H9 (cell line): ENCODE results near the gene SPHK2. TPM values are rescaled to one million over a fixed set of nuclear protein-coding genes. Genes with fewer than 3 reads are reported as not detected.
A peak's percentile ranks its signal among the peaks of the same experiment; 100 is the strongest.

Source experiments
- DNase-seq: peaks from one replicate; pipeline ENCODE4 v3.0.0-alpha.2; 2017
- H2AFZ ChIP-seq: one replicate; pipeline ENCODE4 v1.6.1; 2013; ENCODE audit warnings: mild to moderate bottlenecking, low read length, control low read depth, moderate library complexity
- H2AK5ac ChIP-seq: 2 replicates; pipeline ENCODE4 v1.6.1; 2013; ENCODE audit warnings: low read length, control low read depth, mixed read lengths; ENCODE audit not compliant: insufficient read length
- H2BK120ac ChIP-seq: one replicate; pipeline ENCODE4 v1.6.1; 2013; ENCODE audit warnings: low read depth, mild to moderate bottlenecking, low read length, control low read depth, inconsistent platforms; ENCODE audit not compliant: poor library complexity, severe bottlenecking
- H2BK12ac ChIP-seq: 2 replicates; pipeline ENCODE4 v1.6.1; 2013; ENCODE audit warnings: low read length, control low read depth, mixed read lengths, low read depth; ENCODE audit not compliant: insufficient read length
- H2BK15ac ChIP-seq: 2 replicates; pipeline ENCODE4 v1.6.1; 2013; ENCODE audit warnings: low read depth, low read length, control low read depth
- H2BK20ac ChIP-seq: one replicate; pipeline ENCODE4 v1.6.1; 2013; ENCODE audit warnings: low read depth, mild to moderate bottlenecking, low read length, control low read depth, inconsistent platforms; ENCODE audit not compliant: poor library complexity, severe bottlenecking
- H2BK5ac ChIP-seq: 2 replicates; pipeline ENCODE4 v1.6.1; 2013; ENCODE audit warnings: low read length, control low read depth, mixed read lengths; ENCODE audit not compliant: insufficient read length
- H3K14ac ChIP-seq: 2 replicates; pipeline ENCODE4 v1.6.1; 2013; ENCODE audit warnings: low read length, control low read depth; ENCODE audit not compliant: insufficient read depth
- H3K18ac ChIP-seq: 2 replicates; pipeline ENCODE4 v1.6.1; 2013; ENCODE audit warnings: low read depth, mild to moderate bottlenecking, mixed read lengths, low read length, control low read depth; ENCODE audit not compliant: insufficient read length
- H3K23ac ChIP-seq: 2 replicates; pipeline ENCODE4 v1.6.1; 2013; ENCODE audit warnings: low read length, control low read depth, mixed read lengths, low read depth; ENCODE audit not compliant: insufficient read length
- H3K23me2 ChIP-seq: 2 replicates; pipeline ENCODE4 v1.6.1; 2013; ENCODE audit warnings: low read depth, mild to moderate bottlenecking, mixed read lengths, low read length, control low read depth; ENCODE audit not compliant: insufficient read length, poor library complexity, severe bottlenecking
- H3K27ac ChIP-seq: 2 replicates; pipeline ENCODE4 v1.5.1; 2013; ENCODE audit warnings: low read length, control low read depth, mixed read lengths, low read depth; ENCODE audit not compliant: insufficient read length
- H3K27me3 ChIP-seq: 2 replicates; pipeline ENCODE4 v1.6.1; 2013; ENCODE audit warnings: low read length, control low read depth, inconsistent platforms; ENCODE audit not compliant: insufficient read depth
- H3K4ac ChIP-seq: 2 replicates; pipeline ENCODE4 v1.6.1; 2013; ENCODE audit warnings: low read depth, mild to moderate bottlenecking, control low read depth, inconsistent platforms, low read length, moderate library complexity
- H3K4me1 ChIP-seq: 2 replicates; pipeline ENCODE4 v1.6.1; 2013; ENCODE audit warnings: low read length, control low read depth, inconsistent platforms; ENCODE audit not compliant: insufficient read depth
- H3K4me2 ChIP-seq: 2 replicates; pipeline ENCODE4 v1.6.1; 2013; ENCODE audit warnings: low read length, control low read depth, mixed read lengths; ENCODE audit not compliant: insufficient read length, insufficient read depth
- H3K56ac ChIP-seq: 2 replicates; pipeline ENCODE4 v1.6.1; 2013; ENCODE audit warnings: low read depth, mild to moderate bottlenecking, mixed read lengths, low read length, control low read depth; ENCODE audit not compliant: insufficient read length
- H3K79me1 ChIP-seq: 2 replicates; pipeline ENCODE4 v1.6.1; 2013; ENCODE audit warnings: low read depth, mild to moderate bottlenecking, moderate library complexity, low read length, control low read depth, inconsistent platforms; ENCODE audit not compliant: insufficient read depth, poor library complexity, severe bottlenecking
- H3K79me2 ChIP-seq: 2 replicates; pipeline ENCODE4 v1.6.1; 2013; ENCODE audit warnings: low read length, control low read depth, inconsistent platforms; ENCODE audit not compliant: insufficient read depth
- H3K9ac ChIP-seq: 2 replicates; pipeline ENCODE4 v1.6.1; 2013; ENCODE audit warnings: low read length, control low read depth, mixed read lengths; ENCODE audit not compliant: insufficient read length; ENCODE audit errors: extremely low read depth
- H3K9me3 ChIP-seq: one replicate; pipeline ENCODE4 v1.6.1; 2013; ENCODE audit warnings: low read depth, low read length, inconsistent platforms; ENCODE audit not compliant: control insufficient read depth
- H3T11ph ChIP-seq: one replicate; pipeline ENCODE4 v1.6.1; 2013; ENCODE audit warnings: mild to moderate bottlenecking, low read length, control low read depth, inconsistent platforms
- H4K20me1 ChIP-seq: one replicate; pipeline ENCODE4 v1.6.1; 2013; ENCODE audit not compliant: control insufficient read depth, insufficient read length, insufficient read depth
- H4K5ac ChIP-seq: 2 replicates; pipeline ENCODE4 v1.6.1; 2013; ENCODE audit warnings: low read depth, mild to moderate bottlenecking, mixed read lengths, low read length, control low read depth; ENCODE audit not compliant: insufficient read length
- H4K8ac ChIP-seq: replicated peaks from 2 replicates; pipeline ENCODE4 v1.6.1; 2013; ENCODE audit warnings: low read length, control low read depth, mixed read lengths, low read depth; ENCODE audit not compliant: insufficient read length
- H4K91ac ChIP-seq: 2 replicates; pipeline ENCODE4 v1.6.1; 2013; ENCODE audit warnings: low read depth, mild to moderate bottlenecking, moderate library complexity, mixed read lengths, low read length, control low read depth; ENCODE audit not compliant: insufficient read length
- H3K27ac Mint-ChIP-seq, 3 experiments: 2 replicates in 2 of 3; 3 replicates in 1 of 3; pipeline ENCODE4 v1.8.0; 2020 to 2021; ENCODE audit warnings: mixed read lengths in 3 of 3, mild to moderate bottlenecking in 1 of 3, moderate library complexity in 1 of 3
- H3K27me3 Mint-ChIP-seq: 2 replicates; pipeline ENCODE4 v1.8.0; 2021; ENCODE audit warnings: low read depth, mild to moderate bottlenecking, moderate library complexity, mixed read lengths
- H3K36me3 Mint-ChIP-seq, 3 experiments: 2 replicates in 2 of 3; 3 replicates in 1 of 3; pipeline ENCODE4 v1.8.0; 2020 to 2021; ENCODE audit warnings: low read depth in 3 of 3, mixed read lengths in 3 of 3; ENCODE audit not compliant: insufficient read depth in 1 of 3
- H3K4me1 Mint-ChIP-seq, 2 experiments: 2 replicates each; pipeline ENCODE4 v1.8.0; 2020; ENCODE audit warnings: mixed read lengths in 2 of 2
- H3K4me3 Mint-ChIP-seq, 2 experiments: 2 replicates in 1 of 2; 3 replicates in 1 of 2; pipeline ENCODE4 v1.8.0; 2020 to 2021; ENCODE audit warnings: mild to moderate bottlenecking in 2 of 2, mixed read lengths in 2 of 2, moderate library complexity in 1 of 2
- H3K9me3 Mint-ChIP-seq, 2 experiments: 2 replicates in 1 of 2; 3 replicates in 1 of 2; pipeline ENCODE4 v1.8.0; 2020; ENCODE audit warnings: mild to moderate bottlenecking in 2 of 2, mixed read lengths in 2 of 2, moderate library complexity in 1 of 2
- CTCF ChIP-seq: fragments of 200-600 bp; sonication (generic); conservative IDR thresholded peaks from 3 replicates; pipeline ENCODE4 v1.8.0; 2021; ENCODE audit warnings: antibody characterized with exemption, mild to moderate bottlenecking
- WGBS: extraction: QIAGEN DNeasy Blood & Tissue Kit; methylation state at CpG from one replicate; pipeline ENCODE4 v1.1.7; 2013; ENCODE audit warnings: missing lambda C conversion rate, low lambda C conversion rate, mixed read lengths; ENCODE audit not compliant: insufficient read length; ENCODE audit errors: extremely low coverage; 5-methylcytosine and 5-hydroxymethylcytosine counted together
- total RNA-seq: library from RNA; stranded (reverse); gene quantifications from 2 replicates; pipeline ENCODE4 v1.2.1, GENCODE V29; 2021

Gene SPHK2
- total RNA-seq, 1 experiment from 2014 or later = 57.2 TPM

- Histone ChIP-seq H4K91ac (no peak overlapping the region), H2BK120ac (no peak overlapping the region), H2BK20ac (no peak overlapping the region), H2AFZ (no peak overlapping the region), H3K79me1 (no peaks in the 10 kb centered on the region), H2BK15ac (no peak overlapping the region), H3K14ac (no peak overlapping the region), H3K4me1 (peaks cover 3% of the 10 kb centered on the region; the same call in 1 of the 2 replicates), H2AK5ac (no peak overlapping the region), H3T11ph (no peak overlapping the region), H3K27me3 (no peaks in the 10 kb centered on the region), H3K4me2 (peak overlapping the region; percentile 61), H3K56ac (no peak overlapping the region), H3K18ac (no peak overlapping the region), H2BK5ac (no peak overlapping the region), H2BK12ac (no peak overlapping the region), H3K79me2 (peaks cover 4% of the 10 kb centered on the region; the same call in 1 of the 2 replicates), H3K9ac (peak overlapping the region; percentile 48), H3K23me2 (peaks cover 8% of the 10 kb centered on the region), H3K23ac (no peak overlapping the region), H3K9me3 (no peaks in the 10 kb centered on the region), H3K4ac (no peak overlapping the region), H3K27ac (no peak overlapping the region), H4K5ac (no peak overlapping the region), H4K20me1 (no peaks in the 10 kb centered on the region), H4K8ac (no peak overlapping the region)
- peaks cover 25 to 30% of the 10 kb centered on the region in 2 experiments for H3K4me1 Mint-ChIP-seq
- DNase-seq = no peak
- peak overlapping the region; percentile 86 to 88 for H3K4me3 Mint-ChIP-seq
- H3K9me3 Mint-ChIP-seq = no peaks in the 10 kb centered on the region; a peak in 1 of 5 replicates
- H3K27ac Mint-ChIP-seq = peak overlapping the region; percentile 91 to 98 (median 97); a peak in 5 of 7 replicates
- no CpG with 5 or more reads among the region's 24 CpGs for WGBS
- no peaks in the 10 kb centered on the region for H3K27me3 Mint-ChIP-seq
- H3K36me3 Mint-ChIP-seq = peaks cover 6 to 26% (median 24%) of the 10 kb centered on the region in 3 experiments; a peak in 6 of 7 replicates
- no peak for TF ChIP-seq CTCF
Measured at GRCh38 chr19:48624791-48625723, 5.8 kb downstream of the SPHK2 start.
